Endothelial cell of umbilical vein (primary cell): ENCODE measurements around the gene CTH. TPM values are rescaled to one million over a fixed set of nuclear protein-coding genes. Genes with fewer than 3 reads are reported as not detected.
"Not testable (repeated sequence)": the region's sequence is repeated elsewhere in the genome, so short reads cannot be mapped to it uniquely, and the experiment has no call there.

ENCODE experiments used
- BruUV-seq: library from RNA; stranded (reverse); fragments of 400-500 nt; replicated peaks from 2 replicates; lab custom pipeline; 2021; lab: Mats Ljungman, UMichigan
- CTCF ChIA-PET: fragments of 300-600, 350-600 bp; sonication (Branson Sonifier 250); formaldehyde crosslinking; loops from one replicate; lab custom pipeline; 2021; ENCODE audit warnings: antibody characterized with exemption, inconsistent platforms; lab: Charles Lee
- POLR2A ChIA-PET: fragments of 300-600, 350-600 bp; sonication (Branson Sonifier 250); formaldehyde crosslinking; loops from one replicate; lab custom pipeline; 2021; ENCODE audit warnings: antibody characterized with exemption, inconsistent platforms; lab: Charles Lee
- DNase-seq: peaks from one replicate; pipeline ENCODE4 v3.0.0-alpha.2; 2011; ENCODE audit warnings: low read depth, low spot score
- FAIRE-seq: peaks from 2 replicates; lab custom pipeline; 2011; peaks lifted over from hg19 to GRCh38; lab: Jason Lieb, UNC
- H2AFZ ChIP-seq: 2 replicates; pipeline ENCODE4 v1.6.0; 2012; ENCODE audit warnings: low read depth, low read length, control low read depth, inconsistent platforms
- H3K27ac ChIP-seq: 2 replicates; pipeline ENCODE4 v1.5.1; 2011; ENCODE audit warnings: low read depth, mild to moderate bottlenecking, control low read depth, low read length, moderate library complexity; ENCODE audit not compliant: insufficient read depth
- H3K27me3 ChIP-seq, 2 experiments: 2 replicates each; pipeline versions ENCODE4 v1.6.0 to v1.6.1; 2011; ENCODE audit warnings: low read length in 2 of 2, mixed read lengths in 1 of 2; ENCODE audit not compliant: control insufficient read depth in 2 of 2, insufficient read depth in 2 of 2
- H3K36me3 ChIP-seq, 2 experiments: 2 replicates in 1 of 2; 3 replicates in 1 of 2; pipeline ENCODE4 v1.5.1; 2011; ENCODE audit warnings: low read length in 2 of 2, mild to moderate bottlenecking in 1 of 2, moderate library complexity in 1 of 2; ENCODE audit not compliant: control insufficient read depth in 2 of 2, insufficient read depth in 2 of 2; ENCODE audit errors: extremely low read depth in 1 of 2
- H3K4me1 ChIP-seq: 3 replicates; pipeline ENCODE4 v1.5.1; 2011; ENCODE audit warnings: mild to moderate bottlenecking, low read length; ENCODE audit not compliant: control insufficient read depth, insufficient read depth; ENCODE audit errors: extremely low read depth
- H3K4me2 ChIP-seq: 2 replicates; pipeline ENCODE4 v1.6.1; 2011; ENCODE audit warnings: low read length, control low read depth, mixed read lengths; ENCODE audit not compliant: insufficient read depth
- H3K4me3 ChIP-seq, 3 experiments: fragments of 200-600 bp in 1 of 3; sonication (generic), shearing (Covaris generic) in 1 of 3; replicated peaks in 1 of 3; 2 replicates each; pipeline ENCODE4 v1.5.1; 2011 to 2016; ENCODE audit warnings: control low read depth in 3 of 3, low read length in 3 of 3, mild to moderate bottlenecking in 2 of 3, inconsistent platforms in 1 of 3, low read depth in 1 of 3, moderate library complexity in 1 of 3; ENCODE audit not compliant: insufficient read depth in 1 of 3
- H3K79me2 ChIP-seq: 2 replicates; pipeline ENCODE4 v1.6.0; 2012; ENCODE audit warnings: low read length, inconsistent platforms; ENCODE audit not compliant: control insufficient read depth, insufficient read depth
- H3K9ac ChIP-seq: replicated peaks from 2 replicates; pipeline ENCODE3; 2011; ENCODE audit warnings: low read length, control low read depth; ENCODE audit not compliant: insufficient read depth; ENCODE audit errors: extremely low read depth
- H3K9me1 ChIP-seq: replicated peaks from 3 replicates; pipeline ENCODE4 v1.6.0; 2011; ENCODE audit warnings: mild to moderate bottlenecking, low read length; ENCODE audit not compliant: control insufficient read depth, insufficient read depth; ENCODE audit errors: extremely low read depth
- H3K9me3 ChIP-seq: replicated peaks from 2 replicates; pipeline ENCODE4 v1.5.1; 2012; ENCODE audit warnings: low read length, inconsistent platforms; ENCODE audit not compliant: control insufficient read depth, insufficient read depth
- H4K20me1 ChIP-seq: replicated peaks from 2 replicates; pipeline ENCODE3; 2011; ENCODE audit warnings: mild to moderate bottlenecking, low read length; ENCODE audit not compliant: control insufficient read depth, insufficient read depth; ENCODE audit errors: extremely low read depth
- EZH2 ChIP-seq: IDR thresholded peaks from 2 replicates; pipeline ENCODE4 v1.6.1; 2012; ENCODE audit warnings: borderline replicate concordance, low read depth, mild to moderate bottlenecking, moderate library complexity, low read length, inconsistent platforms; ENCODE audit not compliant: severe bottlenecking
- FOS ChIP-seq: IDR thresholded peaks from 2 replicates; pipeline ENCODE4 v1.6.1; 2011; ENCODE audit warnings: mild to moderate bottlenecking, low read length, moderate library complexity, borderline replicate concordance; ENCODE audit not compliant: insufficient read depth
- GATA2 ChIP-seq: IDR thresholded peaks from 2 replicates; pipeline ENCODE4 v1.7.0; 2011; ENCODE audit warnings: low read depth, mild to moderate bottlenecking, moderate library complexity, mixed read lengths, low read length; ENCODE audit not compliant: insufficient read length, insufficient read depth
- JUN ChIP-seq: IDR thresholded peaks from 2 replicates; pipeline ENCODE4 v1.6.1; 2011; ENCODE audit warnings: borderline replicate concordance, low read depth; ENCODE audit not compliant: insufficient read length, insufficient read depth
- MYC ChIP-seq: IDR thresholded peaks from one replicate; pipeline ENCODE4 v1.6.1; 2011; ENCODE audit warnings: mild to moderate bottlenecking, low read depth, low read length
- POLR2A ChIP-seq: IDR thresholded peaks from 2 replicates; pipeline ENCODE4 v1.6.1; 2012; ENCODE audit warnings: low read depth, mild to moderate bottlenecking, control low read depth, low read length
- POLR2AphosphoS5 ChIP-seq: IDR thresholded peaks from 2 replicates; pipeline ENCODE4 v1.6.1; 2012; ENCODE audit warnings: low read depth, mild to moderate bottlenecking, control low read depth, low read length, moderate library complexity; ENCODE audit not compliant: insufficient read depth
- dilution Hi-C: fragments of 300-500 bp; cut with MboI; formaldehyde crosslinking; loops from one replicate; pipeline ENCODE4 v1.15.0; 2019; ENCODE audit warnings: low sequenced_read_pairs; ENCODE audit not compliant: extremely low pct_ligation_motif_present
- intact Hi-C: fragments of 100-400 bp; cut with micrococcal nuclease; formaldehyde crosslinking; loops from one replicate; pipeline ENCODE4 v1.10.0; 2022
- polyA plus RNA-seq, 4 experiments: library from polyadenylated mRNA; depleted of rRNA in 3 of 4; stranded (reverse) in 3 of 4; unstranded in 1 of 4; fragments of >200 nt; gene quantifications; 2 replicates each; pipeline versions ENCODE4 v1.2.1 to v1.2.3, GENCODE V29; 2011 to 2012; ENCODE audit warnings: missing spikeins in 1 of 4
- total RNA-seq: library from RNA; stranded (reverse); gene quantifications from 2 replicates; pipeline ENCODE4 v1.2.3, GENCODE V29; 2021
- TF ChIP-seq, protein P1 (sequence below), 2 donors: IDR thresholded peaks; 1 replicate in 1 of 2; 2 replicates in 1 of 2; pipeline ENCODE4 v1.5.1; 2011; ENCODE audit warnings: low read length in 2 of 2, mild to moderate bottlenecking in 2 of 2, moderate library complexity in 2 of 2, control low read depth in 1 of 2, inconsistent platforms in 1 of 2, low read depth in 1 of 2; ENCODE audit not compliant: insufficient read depth in 1 of 2; ENCODE audit errors: extremely low read depth in 1 of 2
- TF ChIP-seq, protein P2 (sequence below): IDR thresholded peaks from 2 replicates; pipeline ENCODE4 v1.6.1; 2011; ENCODE audit not compliant: insufficient read depth, insufficient read length

The CTH gene
- total and polyA plus RNA-seq, 2 donors (not counting 3 experiments of a cell fraction or from before 2014, with no cell fraction given), result 1.7 to 2.6 TPM

DNA sequence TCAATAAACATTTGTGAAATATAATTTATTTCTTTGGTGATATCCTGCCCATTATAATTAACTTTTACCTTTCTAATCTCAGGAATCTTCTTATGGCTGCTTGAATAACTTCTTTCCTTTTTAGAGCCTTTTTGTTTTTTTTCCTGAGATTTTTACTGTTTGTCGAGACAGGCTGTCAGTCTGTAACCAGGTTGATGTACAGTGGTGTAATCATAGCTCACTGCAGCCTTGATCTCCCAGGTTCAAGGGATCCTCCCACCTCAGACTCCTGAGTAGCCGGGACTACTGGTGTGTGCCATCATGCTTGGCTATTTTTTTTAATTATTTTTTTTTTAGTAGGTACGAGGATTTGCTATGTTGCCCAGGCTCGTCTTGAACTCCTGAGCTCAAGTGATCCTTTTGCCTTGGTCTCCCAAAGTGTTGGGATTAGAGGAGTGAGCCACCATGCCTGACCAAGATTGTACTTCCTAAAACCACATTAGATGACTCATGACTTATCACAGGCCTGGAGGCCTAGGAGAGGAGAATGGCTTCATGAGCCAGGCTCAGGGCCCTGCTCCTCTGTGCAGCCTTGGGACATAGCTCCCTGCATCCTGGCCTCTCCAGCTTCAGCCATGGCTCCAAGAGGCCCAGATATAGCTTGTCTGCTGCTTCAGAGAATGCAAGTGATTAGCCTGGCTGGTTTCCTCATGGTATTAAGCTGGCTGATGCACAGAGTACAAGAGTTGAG is 48.6 kb downstream of the CTH start:
- dilution Hi-C loops, result no loop called here
- BruUV-seq, result no TSS peak
- Histone ChIP-seq H3K79me2 (no peaks in the 10 kb centered on the region), H3K4me2 (no peak overlapping the region), H3K4me3 (no peak overlapping the region), H3K27me3 (peaks cover 2% of the 10 kb centered on the region in 2 experiments), H3K9me3 (no peaks in the 10 kb centered on the region), H3K9me1 (no peaks in the 10 kb centered on the region), H4K20me1 (no peaks in the 10 kb centered on the region), H3K4me1 (no peaks in the 10 kb centered on the region), H2AFZ (no peak overlapping the region), H3K27ac (no peak overlapping the region), H3K36me3 (no peaks in the 10 kb centered on the region), H3K9ac (no peak overlapping the region)
- intact Hi-C loops, result no loop called here
- ChIA-PET CTCF (no interaction called here), POLR2A (no interaction called here)
- FAIRE-seq (no peak), DNase-seq (no peak)
- no peak for TF ChIP-seq POLR2AphosphoS5
- no peak for TF ChIP-seq EZH2
- no peak for TF ChIP-seq MYC
- TF ChIP-seq JUN, result no peak
- TF ChIP-seq, protein P1, sequence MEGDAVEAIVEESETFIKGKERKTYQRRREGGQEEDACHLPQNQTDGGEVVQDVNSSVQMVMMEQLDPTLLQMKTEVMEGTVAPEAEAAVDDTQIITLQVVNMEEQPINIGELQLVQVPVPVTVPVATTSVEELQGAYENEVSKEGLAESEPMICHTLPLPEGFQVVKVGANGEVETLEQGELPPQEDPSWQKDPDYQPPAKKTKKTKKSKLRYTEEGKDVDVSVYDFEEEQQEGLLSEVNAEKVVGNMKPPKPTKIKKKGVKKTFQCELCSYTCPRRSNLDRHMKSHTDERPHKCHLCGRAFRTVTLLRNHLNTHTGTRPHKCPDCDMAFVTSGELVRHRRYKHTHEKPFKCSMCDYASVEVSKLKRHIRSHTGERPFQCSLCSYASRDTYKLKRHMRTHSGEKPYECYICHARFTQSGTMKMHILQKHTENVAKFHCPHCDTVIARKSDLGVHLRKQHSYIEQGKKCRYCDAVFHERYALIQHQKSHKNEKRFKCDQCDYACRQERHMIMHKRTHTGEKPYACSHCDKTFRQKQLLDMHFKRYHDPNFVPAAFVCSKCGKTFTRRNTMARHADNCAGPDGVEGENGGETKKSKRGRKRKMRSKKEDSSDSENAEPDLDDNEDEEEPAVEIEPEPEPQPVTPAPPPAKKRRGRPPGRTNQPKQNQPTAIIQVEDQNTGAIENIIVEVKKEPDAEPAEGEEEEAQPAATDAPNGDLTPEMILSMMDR (IDR thresholded peaks at IDR 0.05; ENCODE audit: extremely low read depth in 1 of 2, insufficient read depth in 1 of 2, low read depth in 1 of 2, low read length in 2 of 2), result no peak
- TF ChIP-seq FOS, result no peak
- TF ChIP-seq GATA2, result no peak
- TF ChIP-seq POLR2A, result no peak
- TF ChIP-seq, protein P2, sequence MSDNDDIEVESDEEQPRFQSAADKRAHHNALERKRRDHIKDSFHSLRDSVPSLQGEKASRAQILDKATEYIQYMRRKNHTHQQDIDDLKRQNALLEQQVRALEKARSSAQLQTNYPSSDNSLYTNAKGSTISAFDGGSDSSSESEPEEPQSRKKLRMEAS, result no peak

DNA sequence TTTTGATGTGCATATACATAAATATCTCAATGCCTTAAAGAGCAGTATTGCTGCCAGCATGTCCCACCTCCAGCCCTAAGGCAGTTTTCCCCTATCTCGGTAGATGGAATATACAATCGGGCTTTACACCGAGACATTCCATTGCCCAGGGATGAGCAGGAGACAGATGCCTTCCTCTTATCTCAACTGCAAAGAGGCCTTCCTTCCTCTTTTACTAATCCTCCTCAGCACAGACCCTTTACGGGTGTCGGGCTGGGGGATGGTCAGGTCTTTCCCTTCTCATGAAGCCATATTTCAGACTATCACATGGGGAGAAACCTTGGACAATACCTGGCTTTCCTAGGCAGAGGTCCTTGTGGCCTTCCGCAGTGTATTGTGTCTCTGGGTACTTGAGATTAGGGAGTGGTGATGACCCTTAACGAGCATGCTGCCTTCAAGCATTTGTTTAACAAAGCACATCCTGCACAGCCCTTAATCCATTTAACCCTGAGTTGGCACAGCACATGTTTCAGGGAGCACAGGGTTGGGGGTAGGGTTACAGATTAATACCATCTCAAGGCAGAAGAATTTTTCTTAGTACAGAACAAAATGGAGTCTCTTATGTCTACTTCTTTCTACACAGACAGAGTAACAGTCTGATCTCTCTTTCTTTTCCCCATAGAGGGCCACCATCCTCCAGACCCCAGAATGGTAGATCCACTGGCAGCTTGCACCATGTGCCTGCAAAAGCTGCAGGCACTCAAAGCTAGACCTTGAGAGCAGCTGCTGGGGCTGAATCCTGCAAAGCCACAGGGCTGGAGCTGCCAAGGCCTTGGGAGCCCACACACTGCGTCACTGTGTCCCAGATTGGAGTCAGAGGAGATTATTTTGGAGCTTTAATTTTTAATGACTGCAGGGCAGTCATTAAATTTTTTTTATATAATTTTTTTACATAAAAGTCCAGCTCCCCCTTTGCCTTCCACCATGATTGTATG is 50.0 kb downstream of the CTH start:
- H3K4me2 ChIP-seq, intact Hi-C loops, H3K4me1 ChIP-seq, H2AFZ ChIP-seq, H3K9me3 ChIP-seq, DNase-seq, POLR2A ChIA-PET, CTCF ChIA-PET, H3K27ac ChIP-seq, H3K36me3 ChIP-seq, H3K4me3 ChIP-seq, FAIRE-seq, H4K20me1 ChIP-seq, H3K9ac ChIP-seq, H3K79me2 ChIP-seq, H3K27me3 ChIP-seq, BruUV-seq, dilution Hi-C loops, H3K9me1 ChIP-seq: not testable (repeated sequence)
